Measurements from ENCODE around the gene SHH. TPM values are rescaled to one million over a fixed set of nuclear protein-coding genes. Genes with fewer than 3 reads are reported as not detected.

SHH gene
- total RNA-seq, 6 donors from 2014 or later: 6.1 to 9.6 (median 6.2) TPM

- no peak for ATAC-seq (ENCODE audit: low FRiP score in 2 of 2)
Observed at GRCh38 chr7:155766966-155767916, 45.0 kb downstream of the SHH start.

GRCh38 chr7:155766386-155766785 lies 45.9 kb downstream of the SHH start:
- TF ChIP-seq EP300 (IDR thresholded peaks at IDR 0.05) (no peak), POLR2A (IDR thresholded peaks at IDR 0.05) (no peak), CTCF (IDR thresholded peaks at IDR 0.05) (no peak), POLR2AphosphoS5 (IDR thresholded peaks at IDR 0.05) (no peak)
- no peaks in the 10 kb centered on the region for H3K27me3 ChIP-seq
- DNase-seq: peak in 1 of 2 donors; percentile 78
- H3K36me3 ChIP-seq: peaks cover 20 to 86% (median 44%) of the 10 kb centered on the region in 4 donors
- ATAC-seq (ENCODE audit: low FRiP score in 2 of 2): no peak
- H3K27ac ChIP-seq: no peak overlapping the region
- no peaks in the 10 kb centered on the region for H3K9me3 ChIP-seq
- no peak overlapping the region for H3K4me3 ChIP-seq
- WGBS, 2 donors: 93 to 94% methylated on average over 12 of the region's 12 CpGs
- H3K4me1 ChIP-seq: peaks cover 25 to 33% (median 27%) of the 10 kb centered on the region in 4 donors

More at GRCh38 chr7:155766966-155767916, 45.0 kb downstream of the SHH start:
- TF ChIP-seq POLR2AphosphoS5 (IDR thresholded peaks at IDR 0.05) (no peak), POLR2A (IDR thresholded peaks at IDR 0.05) (no peak), EP300 (IDR thresholded peaks at IDR 0.05) (no peak), CTCF (IDR thresholded peaks at IDR 0.05) (no peak)
- Histone ChIP-seq H3K27me3 (no peaks in the 10 kb centered on the region), H3K4me1 (peaks cover 16 to 29% (median 23%) of the 10 kb centered on the region in 4 donors), H3K9me3 (no peaks in the 10 kb centered on the region), H3K4me3 (no peak overlapping the region), H3K36me3 (peaks cover 20 to 92% (median 45%) of the 10 kb centered on the region in 4 donors), H3K27ac (no peak overlapping the region)
- WGBS, 2 donors: 88 to 89% methylated on average over 10 to 12 of the region's 12 CpGs
- DNase-seq: no peak

- Histone ChIP-seq H3K4me3 (no peak overlapping the region), H3K27me3 (no peaks in the 10 kb centered on the region), H3K4me1 (peaks cover 26 to 34% (median 31%) of the 10 kb centered on the region in 4 donors), H3K36me3 (peaks cover 20 to 77% (median 39%) of the 10 kb centered on the region in 4 donors), H3K9me3 (no peaks in the 10 kb centered on the region), H3K27ac (no peak overlapping the region)
- no peak for TF ChIP-seq POLR2A (IDR thresholded peaks at IDR 0.05)
- TF ChIP-seq POLR2AphosphoS5 (IDR thresholded peaks at IDR 0.05): no peak
- TF ChIP-seq CTCF (IDR thresholded peaks at IDR 0.05): no peak
- TF ChIP-seq EP300 (IDR thresholded peaks at IDR 0.05): no peak
- no peak for DNase-seq
- no peak for ATAC-seq (ENCODE audit: low FRiP score in 2 of 2)
- 94 to 96% methylated on average over 8 of the region's 8 CpGs for WGBS, 2 donors
Observed at GRCh38 chr7:155765458-155765857, 46.8 kb downstream of the SHH start.

GRCh38 chr7:155764438-155764793 lies 47.8 kb downstream of the SHH start:
- Histone ChIP-seq H3K4me1 (peaks cover 26 to 34% (median 31%) of the 10 kb centered on the region in 4 donors), H3K9me3 (no peaks in the 10 kb centered on the region), H3K27ac (peak overlapping the region in 3 of 4 donors; percentile 10 to 84 (median 65)), H3K36me3 (peaks cover 15 to 74% (median 31%) of the 10 kb centered on the region in 4 donors), H3K27me3 (no peaks in the 10 kb centered on the region), H3K4me3 (no peak overlapping the region)
- WGBS, 2 donors: 66 to 72% methylated on average over 7 of the region's 7 CpGs
- TF ChIP-seq POLR2AphosphoS5 (IDR thresholded peaks at IDR 0.05) (no peak), CTCF (IDR thresholded peaks at IDR 0.05) (no peak), POLR2A (IDR thresholded peaks at IDR 0.05) (no peak), EP300 (IDR thresholded peaks at IDR 0.05) (no peak)
- ATAC-seq (ENCODE audit: low FRiP score in 2 of 2) (no peak), DNase-seq (no peak)

Measured in upper lobe of left lung (tissue), 6 donors.